Stimulated activated CD4-positive, alpha-beta T cell treated with anti-CD3 and anti-CD28 coated beads, Interleukin-2, amount 100 ng/mL, for 24 hours (primary cell): ENCODE data around the gene PEBP1.
A peak's percentile ranks its signal among the peaks of the same experiment; 100 is the strongest.

Experiments used
- DNase-seq, 2 donors: peaks; one replicate each; pipeline ENCODE4 v3.0.0-alpha.2; 2020

The PEBP1 gene

DNA sequence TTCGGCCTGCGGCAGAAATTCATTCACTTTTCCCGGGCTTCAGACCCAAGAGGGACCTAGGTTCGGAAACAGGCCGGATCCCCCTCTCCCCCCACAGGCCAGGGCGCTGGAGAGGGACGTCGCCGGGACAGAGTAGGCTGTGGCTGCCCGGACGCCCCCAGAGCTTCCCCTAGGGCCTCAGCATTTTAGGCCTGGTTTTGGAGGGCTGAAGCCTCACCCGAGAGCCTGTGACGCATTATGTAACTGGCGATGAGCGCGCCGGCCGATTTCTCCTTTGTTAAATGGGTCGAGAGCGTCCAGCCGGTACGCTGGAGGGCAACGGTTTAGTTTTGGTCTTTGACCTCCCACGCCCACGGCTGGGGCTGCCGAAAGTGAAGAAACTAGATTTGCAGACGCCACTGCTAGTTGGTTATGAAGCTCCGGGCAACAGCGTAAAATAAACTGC is 657 bp downstream of the PEBP1 start:
- peak; percentile 51 to 55 for DNase-seq

DNA sequence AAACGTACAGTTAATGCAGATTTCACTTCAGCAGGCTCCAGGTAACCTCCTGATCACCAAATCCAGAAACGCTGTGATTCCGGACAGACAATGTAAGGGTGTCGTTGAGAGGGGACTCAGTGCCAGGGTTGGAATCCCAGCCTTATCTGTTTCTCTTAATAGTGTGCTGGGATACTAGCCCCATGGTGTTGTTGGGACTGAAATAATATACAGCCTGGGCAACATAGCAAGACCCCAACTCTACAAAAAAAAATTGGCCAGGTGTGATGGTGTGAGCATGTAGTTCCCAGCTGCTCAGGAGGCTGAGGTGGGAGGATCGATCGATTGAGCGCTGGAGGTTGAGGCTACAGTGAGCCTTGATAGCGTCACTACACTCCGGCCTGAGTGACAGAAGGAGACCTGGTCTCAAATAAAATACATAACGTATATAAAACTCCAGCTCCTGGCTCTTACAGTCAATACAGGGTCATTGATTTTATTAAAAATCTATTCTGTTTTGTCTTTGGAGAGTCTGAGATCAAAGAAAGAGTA is 1.3 kb downstream of the PEBP1 start:
- DNase-seq = no peak

GRCh38 chr12:118140825-118141224 is 4.9 kb downstream of the PEBP1 start:
- no peak for DNase-seq

- no peak for DNase-seq
Measured at GRCh38 chr12:118144499-118144898, 8.6 kb downstream of the PEBP1 start.

DNA sequence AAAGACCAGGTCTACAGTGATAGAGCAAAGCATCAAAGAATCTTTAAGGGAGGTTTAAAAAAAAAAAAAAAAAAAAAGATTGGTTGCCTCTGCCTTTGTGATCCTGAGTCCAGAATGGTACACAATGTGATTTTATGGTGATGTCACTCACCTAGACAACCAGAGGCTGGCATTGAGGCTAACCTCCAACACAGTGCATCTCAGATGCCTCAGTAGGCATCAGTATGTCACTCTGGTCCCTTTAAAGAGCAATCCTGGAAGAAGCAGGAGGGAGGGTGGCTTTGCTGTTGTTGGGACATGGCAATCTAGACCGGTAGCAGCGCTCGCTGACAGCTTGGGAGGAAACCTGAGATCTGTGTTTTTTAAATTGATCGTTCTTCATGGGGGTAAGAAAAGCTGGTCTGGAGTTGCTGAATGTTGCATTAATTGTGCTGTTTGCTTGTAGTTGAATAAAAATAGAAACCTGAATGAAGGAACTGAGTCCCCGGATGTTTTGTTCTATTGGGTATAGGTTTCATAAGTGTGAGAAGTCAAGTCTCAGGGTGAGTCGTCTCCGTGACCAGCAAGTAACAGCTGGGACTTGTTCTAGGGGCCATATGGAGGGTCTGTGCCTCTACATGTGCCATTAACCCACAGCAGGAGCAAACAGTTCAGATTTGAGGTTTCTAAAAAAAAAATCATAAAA is 9.3 kb downstream of the PEBP1 start:
- DNase-seq = no peak

DNA sequence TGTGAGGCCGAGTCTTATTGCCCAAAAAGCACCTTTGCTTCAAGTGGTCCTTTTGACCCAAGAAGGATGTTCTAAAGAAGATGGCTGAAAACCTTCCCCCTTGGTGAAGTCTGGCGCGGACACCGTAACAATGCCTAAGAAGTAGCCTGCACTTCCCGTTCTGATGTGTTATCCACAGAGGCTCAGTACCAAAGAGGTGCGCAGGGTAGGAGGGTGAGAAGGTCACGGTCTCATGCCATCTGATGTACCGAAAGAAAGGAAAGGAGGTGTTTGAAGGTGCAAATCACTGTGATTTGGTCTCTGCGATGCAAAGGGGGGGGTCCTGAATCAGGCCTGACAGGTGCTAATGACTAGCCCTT is 9.9 kb downstream of the PEBP1 start:
- DNase-seq = no peak

GRCh38 chr12:118148287-118148686 is 12.4 kb downstream of the PEBP1 start:
- DNase-seq = no peak

GRCh38 chr12:118150625-118151024 is 14.7 kb downstream of the PEBP1 start:
- no peak for DNase-seq

GRCh38 chr12:118151755-118152154 is 15.8 kb downstream of the PEBP1 start:
- no peak for DNase-seq

DNA sequence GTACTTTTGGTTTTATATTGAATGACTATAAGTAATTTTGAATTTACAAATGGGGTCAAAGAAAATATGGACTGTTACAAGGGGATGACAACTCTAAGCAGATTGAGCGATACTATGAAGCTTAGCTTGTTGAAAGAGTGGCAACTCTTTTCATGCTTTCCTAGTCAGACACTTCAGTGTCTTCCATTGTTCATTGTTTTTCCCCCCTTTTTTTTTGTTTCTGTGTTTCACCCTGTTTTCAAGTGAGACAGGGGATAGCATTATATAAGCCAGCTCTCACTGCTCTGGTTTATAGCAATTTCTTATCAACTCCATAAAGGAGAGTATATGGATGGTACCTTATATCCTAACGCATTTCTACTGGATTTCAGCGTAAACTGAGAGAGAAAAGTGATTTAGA is 24.6 kb downstream of the PEBP1 start:
- no peak for DNase-seq

DNA sequence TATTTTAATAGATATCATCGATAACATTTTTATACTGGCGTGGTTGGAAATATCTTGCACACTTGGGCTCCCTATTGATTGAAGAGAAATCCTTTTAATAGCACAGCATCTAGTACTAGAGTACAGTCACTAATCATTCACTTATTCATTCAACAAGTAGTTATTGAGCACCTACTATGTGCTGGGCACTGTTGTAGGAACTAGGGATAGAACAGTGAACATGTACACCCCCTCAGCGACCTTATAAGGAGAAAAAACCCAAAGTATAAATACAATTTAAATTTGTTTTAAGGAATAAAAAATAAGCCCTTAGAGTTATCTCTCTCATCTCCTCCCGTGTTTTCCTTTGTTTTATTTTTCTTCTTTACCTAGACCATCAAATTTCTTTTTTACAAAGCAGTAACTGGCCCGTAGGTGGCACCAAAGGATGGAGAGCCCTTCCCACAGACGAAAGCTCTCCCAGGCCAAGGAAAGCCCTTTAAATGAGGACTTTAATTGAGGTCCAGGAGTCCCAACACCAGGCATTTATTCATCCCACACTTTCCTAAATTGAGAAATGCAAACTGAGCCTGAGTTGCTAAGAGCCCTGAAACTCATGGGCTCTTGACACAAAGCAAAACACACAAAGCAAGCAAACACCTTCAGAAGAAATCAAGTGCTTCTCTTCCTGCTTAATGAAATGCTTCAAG is 29.0 kb downstream of the PEBP1 start:
- DNase-seq = no peak

- DNase-seq = no peak
Measured at GRCh38 chr12:118166946-118167345, 31.0 kb downstream of the PEBP1 start.

DNA sequence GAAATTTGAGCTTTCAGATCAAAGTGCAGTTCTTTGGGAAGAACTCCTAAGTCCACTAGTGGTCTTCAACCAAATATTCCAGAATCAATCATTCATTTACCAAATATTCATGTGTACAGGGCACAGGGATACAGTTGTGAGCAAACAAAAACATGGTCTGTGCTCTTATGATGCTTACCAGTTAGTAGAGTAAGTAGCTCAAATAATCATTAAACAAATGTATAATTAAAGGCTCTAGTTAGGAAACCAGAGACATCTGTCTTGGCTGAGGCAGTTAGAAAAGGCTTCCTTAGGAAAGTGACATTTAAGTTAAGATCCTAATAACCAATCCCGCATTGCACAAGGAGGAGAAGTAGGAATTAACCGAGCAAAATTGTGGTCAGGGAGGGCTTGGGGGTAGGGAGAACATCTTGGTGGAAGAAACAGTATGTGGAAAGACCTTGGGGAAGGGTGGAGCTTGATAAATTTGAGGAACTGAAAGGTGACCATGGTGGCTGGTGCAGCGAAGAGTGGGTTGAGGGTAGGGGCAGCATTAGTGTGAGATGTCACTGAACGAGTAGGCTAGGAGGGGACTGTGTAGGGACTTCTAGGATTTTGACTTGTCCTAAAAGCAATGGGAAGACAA is 40.0 kb downstream of the PEBP1 start:
- no peak for DNase-seq

DNA sequence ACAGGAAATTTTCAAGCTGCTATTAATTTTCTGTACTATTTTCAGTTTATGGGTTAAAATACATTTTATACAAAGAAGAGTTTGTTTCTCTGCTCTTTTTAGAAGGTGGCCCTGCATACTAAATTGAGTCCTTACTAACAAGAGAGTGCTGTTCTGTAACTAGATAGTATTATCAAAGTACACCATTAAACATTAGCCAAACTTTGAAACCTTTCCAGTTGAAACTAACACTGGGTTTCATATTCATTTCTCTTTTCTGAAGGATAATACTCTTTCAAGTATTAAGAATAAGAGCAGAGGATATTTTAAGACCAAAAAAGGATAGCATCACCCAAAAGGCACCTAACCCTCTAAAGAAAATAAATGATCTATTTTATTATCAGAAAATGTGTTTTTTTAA is 47.2 kb downstream of the PEBP1 start:
- no peak for DNase-seq

- DNase-seq = no peak
Measured at GRCh38 chr12:118183711-118184110, 47.8 kb downstream of the PEBP1 start.

- no peak for DNase-seq
Measured at GRCh38 chr12:118185602-118186397, 49.9 kb downstream of the PEBP1 start.

DNA sequence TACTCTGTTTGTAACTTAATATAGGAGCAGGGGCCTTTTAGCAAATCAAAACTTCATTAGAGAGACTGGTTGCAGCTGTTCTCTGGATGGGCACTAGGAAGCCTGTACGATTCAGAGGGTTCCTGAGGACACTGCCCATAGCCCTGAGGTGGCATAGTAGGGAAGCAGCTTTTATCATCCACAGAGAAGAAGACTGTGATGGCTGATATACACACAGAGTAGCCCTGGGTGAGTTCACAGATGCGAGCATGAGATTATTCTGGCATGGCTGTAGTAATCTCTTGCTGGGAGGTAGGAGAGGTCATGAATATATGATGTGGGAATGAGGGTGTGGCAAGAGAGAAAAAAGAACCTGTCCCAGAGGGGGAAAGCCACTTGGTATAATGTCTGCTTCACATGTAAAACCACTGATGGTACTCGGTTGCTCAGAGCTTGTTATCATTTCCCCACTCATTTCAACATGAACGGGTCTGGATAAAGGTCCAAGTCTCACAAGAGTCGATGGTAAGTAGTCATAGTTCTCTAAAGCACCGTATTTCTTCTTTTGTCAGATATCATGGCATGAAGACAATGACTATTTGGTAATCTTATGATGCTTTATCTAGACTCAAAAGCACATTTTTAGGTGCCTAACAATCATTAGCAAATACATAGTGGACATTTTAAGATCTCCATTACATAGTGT is 52.0 kb downstream of the PEBP1 start:
- no peak for DNase-seq

DNA sequence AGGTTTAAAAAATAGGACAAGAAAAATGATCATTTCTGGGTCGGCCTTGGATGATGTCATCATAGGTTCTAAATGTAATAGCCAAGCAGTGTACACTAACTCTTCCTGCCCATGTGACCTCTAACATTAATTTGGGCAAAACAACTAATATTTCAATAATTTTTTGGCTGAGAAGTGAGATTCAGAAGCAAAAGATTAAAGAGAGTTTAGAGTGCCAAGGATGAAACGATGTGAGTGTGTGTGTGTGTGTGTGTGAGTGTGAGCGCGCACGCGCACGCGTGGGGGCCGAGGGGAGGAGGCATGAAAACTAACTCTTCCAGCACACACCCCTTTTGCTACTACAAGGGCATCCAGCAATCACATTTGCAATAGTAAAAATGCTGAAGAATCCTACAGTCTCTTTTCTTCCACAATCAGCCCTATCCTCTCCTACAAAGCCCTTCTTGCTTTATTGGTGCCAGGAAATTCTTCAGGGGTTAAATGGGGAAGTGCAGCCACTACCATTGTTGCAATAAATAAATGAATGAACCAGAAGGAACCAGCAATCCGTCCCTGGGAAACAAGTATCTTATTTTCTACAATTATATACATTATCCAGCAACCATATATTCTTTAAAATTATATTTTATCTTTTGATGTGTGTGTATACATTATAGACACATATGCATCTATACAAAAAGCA is 52.9 kb downstream of the PEBP1 start:
- no peak for DNase-seq

GRCh38 chr12:118189741-118190191 is 53.8 kb downstream of the PEBP1 start:
- DNase-seq = no peak

- DNase-seq = no peak
Measured at GRCh38 chr12:118190266-118190665, 54.3 kb downstream of the PEBP1 start.

DNA sequence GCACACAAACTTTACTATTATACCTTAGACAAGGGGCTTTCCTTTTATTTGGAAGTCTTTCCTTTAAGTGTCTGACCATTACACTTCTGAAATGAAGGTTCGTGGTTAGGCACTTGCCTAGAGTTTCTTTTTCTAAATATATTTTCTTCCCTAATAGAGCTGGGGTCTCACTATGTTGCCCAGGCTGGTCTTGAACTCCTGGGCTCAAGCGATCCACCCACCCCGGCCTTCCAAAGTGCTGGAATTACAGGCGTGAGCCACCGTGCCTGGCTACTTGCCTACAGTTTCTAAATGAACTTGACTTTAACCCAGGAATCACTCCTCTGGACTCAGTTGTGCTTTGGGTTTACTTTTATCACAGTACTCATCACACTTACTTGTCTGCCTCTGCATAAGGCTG is 57.6 kb downstream of the PEBP1 start:
- no peak for DNase-seq

GRCh38 chr12:118193958-118194357 is 58.0 kb downstream of the PEBP1 start:
- no peak for DNase-seq
